Measurements from ENCODE around the gene DCP1B. TPM values are rescaled to one million over a fixed set of nuclear protein-coding genes. Genes with fewer than 3 reads are reported as not detected.
A peak's percentile ranks its signal among the peaks of the same experiment; 100 is the strongest.

DCP1B gene
- total and polyA plus RNA-seq, 2 experiments from 2014 or later, result 16.5 to 18.1 TPM

GRCh38 chr12:1972856-1973317, 31.4 kb downstream of the DCP1B start:
- Histone ChIP-seq H2AFZ (peak overlapping the region; percentile 60), H3K27me3 (replicated peaks; ENCODE audit: insufficient read depth) (no peaks in the 10 kb centered on the region), H3K9me2 (ENCODE audit: insufficient read depth) (no peaks in the 10 kb centered on the region), H3F3A (ENCODE audit: insufficient read depth) (peaks cover 17% of the 10 kb centered on the region), H4K20me1 (ENCODE audit: insufficient read depth) (no peaks in the 10 kb centered on the region), H3K79me2 (ENCODE audit: insufficient read depth) (0 out of 2 replicates have a peak, but pooled peaks cover 13% of the 10 kb centered on the region), H3K4me3 (peak overlapping the region; percentile 50), H3K4me1 (ENCODE audit: insufficient read depth) (peaks cover 34% of the 10 kb centered on the region), H3K27ac (peak overlapping the region; percentile 83), H3K9ac (peak overlapping the region; percentile 74), H3K4me2 (ENCODE audit: unreplicated experiment) (peak overlapping the region; percentile 60), H3K9me3 (ENCODE audit: low read depth) (no peaks in the 10 kb centered on the region), H3K36me3 (ENCODE audit: low read depth) (0 out of 2 replicates have a peak, but pooled peaks cover 5% of the 10 kb centered on the region)
- WGBS, 2 experiments (ENCODE audit: low coverage in 1 of 2, low lambda C conversion rate in 2 of 2, missing lambda C conversion rate in 2 of 2), result 21 to 27% methylated on average over 9 of the region's 9 CpGs
- in situ Hi-C loops (cut with MboI), result no loop called here
- TF ChIP-seq EZH2phosphoT487 (IDR thresholded peaks at IDR 0.05; ENCODE audit: insufficient read depth, low read depth) (no peak), EZH2 (IDR thresholded peaks at IDR 0.05; ENCODE audit: insufficient read depth, poor library complexity, severe bottlenecking) (no peak)
- DNase-seq, result peak; percentile 73

GRCh38 chr12:1972260-1972659, 32.0 kb downstream of the DCP1B start:
- no peaks in the 10 kb centered on the region for H3K27me3 ChIP-seq (replicated peaks; ENCODE audit: insufficient read depth)
- H4K20me1 ChIP-seq (ENCODE audit: insufficient read depth), result no peaks in the 10 kb centered on the region
- H3F3A ChIP-seq (ENCODE audit: insufficient read depth), result peaks cover 17% of the 10 kb centered on the region
- 0 out of 2 replicates have a peak, but pooled peaks cover 5% of the 10 kb centered on the region for H3K36me3 ChIP-seq (ENCODE audit: low read depth)
- 0 out of 2 replicates have a peak, but pooled peaks cover 13% of the 10 kb centered on the region for H3K79me2 ChIP-seq (ENCODE audit: insufficient read depth)
- in situ Hi-C loops (cut with MboI), result no loop called here
- H3K9me2 ChIP-seq (ENCODE audit: insufficient read depth), result no peaks in the 10 kb centered on the region
- peak overlapping the region; percentile 74 for H3K9ac ChIP-seq
- H3K9me3 ChIP-seq (ENCODE audit: low read depth), result no peaks in the 10 kb centered on the region
- peaks cover 34% of the 10 kb centered on the region for H3K4me1 ChIP-seq (ENCODE audit: insufficient read depth)
- H3K4me3 ChIP-seq, result peak overlapping the region; percentile 50
- peak; percentile 78 for DNase-seq
- peak overlapping the region; percentile 60 for H3K4me2 ChIP-seq (ENCODE audit: unreplicated experiment)
- WGBS, 2 experiments (ENCODE audit: low coverage in 1 of 2, low lambda C conversion rate in 2 of 2, missing lambda C conversion rate in 2 of 2), result 53 to 57% methylated on average over 1 of the region's 1 CpG
- H2AFZ ChIP-seq, result peak overlapping the region; percentile 60
- peak overlapping the region; percentile 83 for H3K27ac ChIP-seq
- TF ChIP-seq EZH2 (IDR thresholded peaks at IDR 0.05; ENCODE audit: insufficient read depth, poor library complexity, severe bottlenecking) (no peak), EZH2phosphoT487 (IDR thresholded peaks at IDR 0.05; ENCODE audit: insufficient read depth, low read depth) (no peak)

- Histone ChIP-seq H3K9me3 (ENCODE audit: low read depth) (no peaks in the 10 kb centered on the region), H3K4me3 (no peak overlapping the region), H3K9me2 (ENCODE audit: insufficient read depth) (no peaks in the 10 kb centered on the region), H3K27ac (no peak overlapping the region), H3K4me1 (ENCODE audit: insufficient read depth) (peaks cover 34% of the 10 kb centered on the region), H3K36me3 (ENCODE audit: low read depth) (peaks cover 5% of the 10 kb centered on the region; the same call in 1 of the 2 replicates), H3F3A (ENCODE audit: insufficient read depth) (peaks cover 17% of the 10 kb centered on the region), H3K4me2 (ENCODE audit: unreplicated experiment) (no peak overlapping the region), H4K20me1 (ENCODE audit: insufficient read depth) (no peaks in the 10 kb centered on the region), H3K9ac (no peak overlapping the region), H2AFZ (no peak overlapping the region), H3K79me2 (ENCODE audit: insufficient read depth) (0 out of 2 replicates have a peak, but pooled peaks cover 13% of the 10 kb centered on the region), H3K27me3 (replicated peaks; ENCODE audit: insufficient read depth) (no peaks in the 10 kb centered on the region)
- in situ Hi-C loops (cut with MboI), result no loop called here
- WGBS, 2 experiments (ENCODE audit: low coverage in 1 of 2, low lambda C conversion rate in 2 of 2, missing lambda C conversion rate in 2 of 2), result 97 to 99% methylated on average over 3 of the region's 3 CpGs
- no peak for TF ChIP-seq EZH2 (IDR thresholded peaks at IDR 0.05; ENCODE audit: insufficient read depth, poor library complexity, severe bottlenecking)
- DNase-seq, result no peak
Measured at GRCh38 chr12:1970331-1970900, 33.8 kb downstream of the DCP1B start.

- WGBS, 2 experiments (ENCODE audit: low coverage in 1 of 2, low lambda C conversion rate in 2 of 2, missing lambda C conversion rate in 2 of 2), result 81 to 84% methylated on average over 4 of the region's 4 CpGs
- H4K20me1 ChIP-seq (ENCODE audit: insufficient read depth), result no peaks in the 10 kb centered on the region
- no peaks in the 10 kb centered on the region for H3K9me2 ChIP-seq (ENCODE audit: insufficient read depth)
- H2AFZ ChIP-seq, result no peak overlapping the region
- no peaks in the 10 kb centered on the region for H3K9me3 ChIP-seq (ENCODE audit: low read depth)
- H3K36me3 ChIP-seq (ENCODE audit: low read depth), result peaks cover 16% of the 10 kb centered on the region; the same call in 1 of the 2 replicates
- H3K27ac ChIP-seq, result no peak overlapping the region
- no peaks in the 10 kb centered on the region for H3K27me3 ChIP-seq (replicated peaks; ENCODE audit: insufficient read depth)
- H3K4me3 ChIP-seq, result no peak overlapping the region
- TF ChIP-seq EZH2phosphoT487 (IDR thresholded peaks at IDR 0.05; ENCODE audit: insufficient read depth, low read depth) (no peak), EZH2 (IDR thresholded peaks at IDR 0.05; ENCODE audit: insufficient read depth, poor library complexity, severe bottlenecking) (no peak)
- 0 out of 2 replicates have a peak, but pooled peaks cover under 1% of the 10 kb centered on the region for H3F3A ChIP-seq (ENCODE audit: insufficient read depth)
- H3K79me2 ChIP-seq (ENCODE audit: insufficient read depth), result 0 out of 2 replicates have a peak, but pooled peaks cover 13% of the 10 kb centered on the region
- H3K4me1 ChIP-seq (ENCODE audit: insufficient read depth), result peaks cover 4% of the 10 kb centered on the region; the same call in 1 of the 2 replicates
- no peak overlapping the region for H3K9ac ChIP-seq
- DNase-seq, result no peak
- H3K4me2 ChIP-seq (ENCODE audit: unreplicated experiment), result no peak overlapping the region
- in situ Hi-C loops (cut with MboI), result no loop called here
Measured at GRCh38 chr12:1966561-1967226, 37.6 kb downstream of the DCP1B start.
